CD4-positive, alpha-beta T cell treated with Interferon gamma for 1 hour (primary cell): ENCODE results near the gene USP47.

ENCODE experiments used
- DNase-seq: peaks from one replicate; pipeline ENCODE4 v3.0.0-alpha.2; 2020

The USP47 gene

DNA sequence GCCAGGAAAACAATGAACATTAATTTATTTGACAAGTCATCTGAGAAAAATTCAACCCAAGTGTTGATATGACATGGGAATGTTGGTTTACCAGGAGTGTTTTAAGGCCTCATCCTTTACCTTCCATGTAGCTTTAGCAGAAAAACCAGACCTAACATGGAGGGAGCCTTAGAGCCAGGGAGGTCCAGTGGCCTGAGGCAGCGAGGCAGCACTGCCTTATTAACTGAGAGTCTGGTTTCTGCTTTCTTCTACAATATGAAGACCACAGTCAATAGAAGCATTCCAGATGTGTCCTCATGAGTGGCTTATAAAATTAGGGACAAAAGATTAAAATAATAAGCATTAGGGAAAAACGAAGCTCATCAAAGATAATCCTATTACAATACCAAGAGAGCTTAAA is 105.1 kb downstream of the USP47 start:
- no peak for DNase-seq

DNA sequence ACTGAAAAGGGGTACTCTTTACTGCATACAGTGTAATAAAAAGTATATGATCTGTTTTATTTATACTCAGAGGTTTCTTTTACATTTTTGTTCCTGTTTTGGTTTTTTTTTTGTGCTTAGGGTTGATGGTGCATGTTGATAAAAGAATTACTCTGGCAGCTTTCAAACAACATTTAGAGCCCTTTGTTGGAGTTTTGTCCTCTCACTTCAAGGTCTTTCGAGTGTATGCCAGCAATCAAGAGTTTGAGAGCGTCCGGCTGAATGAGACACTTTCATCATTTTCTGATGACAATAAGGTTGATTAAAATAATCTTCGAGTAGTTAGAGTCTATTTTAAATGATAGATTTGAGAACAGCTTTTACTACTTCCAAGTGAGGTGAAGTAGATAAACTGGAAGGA is 106.1 kb downstream of the USP47 start:
- no peak for DNase-seq

DNA sequence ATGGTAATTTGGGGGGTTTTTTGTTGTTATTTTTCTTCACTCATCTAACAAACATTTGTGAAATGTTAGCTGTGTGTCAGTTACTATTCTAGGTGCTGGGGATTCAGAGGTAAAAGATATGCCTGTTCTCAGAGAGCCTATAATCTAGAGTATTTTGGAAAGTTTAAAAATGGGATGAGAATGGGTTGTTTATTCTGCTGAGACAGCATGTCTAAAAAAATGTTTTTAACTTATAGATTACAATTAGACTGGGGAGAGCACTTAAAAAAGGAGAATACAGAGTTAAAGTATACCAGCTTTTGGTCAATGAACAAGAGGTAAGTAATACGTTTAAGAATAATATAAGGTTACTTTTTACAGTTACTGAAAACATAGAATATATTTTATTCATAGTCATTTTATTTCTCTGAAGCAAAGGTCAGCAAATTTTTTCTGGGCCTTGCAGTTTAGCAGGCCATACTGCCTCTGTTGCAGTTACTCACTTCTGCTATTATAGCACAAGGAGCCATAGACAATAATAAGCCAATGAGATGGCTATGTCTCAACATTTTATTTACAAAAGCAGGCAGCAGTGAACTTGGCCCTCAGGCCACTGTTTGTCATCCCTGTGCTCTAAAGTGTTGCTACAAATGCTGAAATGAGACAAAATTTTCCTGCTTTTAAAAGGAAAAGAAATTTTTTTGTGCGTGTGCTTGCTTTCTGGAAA is 106.6 kb downstream of the USP47 start:
- DNase-seq = no peak

DNA sequence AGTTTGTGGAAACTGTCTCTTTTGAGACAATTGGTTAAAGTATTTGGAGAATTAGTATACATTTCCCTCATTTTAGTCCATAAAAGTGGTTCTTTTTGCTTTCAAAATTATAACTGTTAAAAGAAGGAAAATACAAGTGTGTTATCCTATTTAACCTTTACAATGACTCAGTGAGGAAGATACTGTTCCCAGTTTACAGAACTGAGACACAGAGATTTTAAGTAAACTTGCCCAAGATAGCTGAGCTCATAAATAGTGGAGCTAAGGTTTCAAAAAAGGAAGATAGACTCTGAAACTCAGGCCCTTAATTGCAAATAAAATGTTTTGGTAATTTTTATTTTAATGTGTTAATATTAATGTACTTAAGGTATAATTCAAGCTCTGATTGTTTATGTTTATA is 107.7 kb downstream of the USP47 start:
- DNase-seq = no peak

DNA sequence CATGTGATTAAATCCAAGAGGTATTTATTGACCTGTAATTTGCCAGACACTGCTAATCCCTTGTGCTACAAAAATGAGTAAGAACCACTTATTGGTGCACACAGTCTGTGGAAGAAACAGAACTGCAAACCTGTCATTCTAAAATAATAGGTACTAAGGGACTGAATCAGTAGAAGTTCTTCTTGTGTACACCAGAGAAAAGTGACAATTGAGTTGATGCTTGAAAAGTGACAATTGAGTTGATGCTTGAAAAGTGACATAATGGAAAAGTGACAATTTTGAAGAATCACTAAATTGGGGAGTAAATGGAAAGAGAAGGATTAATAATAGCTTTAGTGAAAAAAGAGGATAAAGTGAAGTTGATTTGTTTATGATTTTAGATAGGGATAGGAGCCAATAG is 110.3 kb downstream of the USP47 start:
- no peak for DNase-seq

DNA sequence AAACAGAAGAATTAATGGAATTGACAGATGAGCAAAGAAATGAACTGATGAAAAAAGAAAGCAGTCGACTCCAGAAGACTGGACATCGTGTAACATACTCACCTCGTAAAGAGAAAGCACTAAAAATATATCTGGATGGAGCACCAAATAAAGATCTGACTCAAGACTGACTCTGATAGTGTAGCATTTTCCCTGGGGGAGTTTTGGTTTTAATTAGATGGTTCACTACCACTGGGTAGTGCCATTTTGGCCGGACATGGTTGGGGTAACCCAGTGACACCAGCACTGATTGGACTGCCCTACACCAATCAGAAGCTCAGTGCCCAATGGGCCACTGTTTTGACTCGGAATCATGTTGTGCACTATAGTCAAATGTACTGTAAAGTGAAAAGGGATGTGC is 114.2 kb downstream of the USP47 start:
- DNase-seq = no peak

DNA sequence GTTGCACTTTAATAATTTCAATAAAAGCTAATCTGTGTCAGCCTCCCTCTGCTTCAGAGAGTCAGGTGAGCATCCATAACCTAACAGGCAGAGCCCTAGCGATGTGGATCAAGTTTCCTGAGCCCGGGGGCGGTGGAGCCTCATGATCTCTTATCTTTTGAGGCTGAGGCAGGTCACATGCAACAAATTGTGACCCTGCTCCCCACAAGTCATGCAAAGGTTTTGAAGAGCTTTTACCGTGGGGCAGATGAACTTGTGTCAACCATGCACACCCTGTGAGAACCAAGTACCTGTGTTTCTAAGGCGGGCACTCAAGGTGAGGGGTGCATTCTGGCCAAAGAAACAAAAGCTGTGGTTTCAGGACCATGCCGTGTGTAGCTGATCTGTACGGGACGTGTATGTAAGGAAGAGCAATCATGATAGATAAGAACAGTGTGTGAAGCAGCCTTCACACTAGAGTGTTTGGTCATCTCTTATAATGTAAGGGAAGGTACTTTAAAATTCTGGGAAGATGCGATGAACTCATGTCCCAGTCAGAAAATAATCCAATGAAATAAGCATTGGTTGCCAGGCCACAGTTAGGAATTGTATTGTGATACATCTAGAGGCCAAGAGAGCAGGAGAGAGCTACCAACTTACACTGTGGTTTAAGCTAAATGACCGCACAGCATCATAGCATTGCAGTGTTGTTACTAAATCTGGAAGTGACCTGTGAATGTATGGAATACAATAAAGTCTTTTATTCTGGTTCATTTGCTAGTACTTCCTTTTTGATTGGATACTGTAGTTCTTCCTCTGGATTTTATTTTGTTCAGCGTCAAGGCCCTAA is 116.8 kb downstream of the USP47 start:
- no peak for DNase-seq

DNA sequence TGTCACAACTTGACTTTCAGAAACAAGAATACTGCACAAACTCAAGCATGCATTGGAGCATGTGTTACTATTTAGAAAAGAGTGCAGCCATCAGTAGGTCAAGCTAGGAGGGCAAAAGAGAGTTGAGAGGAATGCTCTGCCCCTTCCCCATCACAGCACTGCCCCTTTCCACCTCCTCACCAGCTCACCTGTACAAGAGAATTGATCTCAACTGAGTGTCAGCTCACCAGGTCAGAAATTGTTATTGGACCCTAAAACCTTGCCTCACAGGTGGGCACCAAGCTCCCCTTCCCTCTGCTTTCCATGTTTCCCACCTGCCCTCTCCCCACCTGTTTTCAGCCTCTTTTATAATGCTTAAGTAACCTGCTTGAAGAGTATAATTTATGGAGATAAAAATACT is 117.8 kb downstream of the USP47 start:
- no peak for DNase-seq

DNA sequence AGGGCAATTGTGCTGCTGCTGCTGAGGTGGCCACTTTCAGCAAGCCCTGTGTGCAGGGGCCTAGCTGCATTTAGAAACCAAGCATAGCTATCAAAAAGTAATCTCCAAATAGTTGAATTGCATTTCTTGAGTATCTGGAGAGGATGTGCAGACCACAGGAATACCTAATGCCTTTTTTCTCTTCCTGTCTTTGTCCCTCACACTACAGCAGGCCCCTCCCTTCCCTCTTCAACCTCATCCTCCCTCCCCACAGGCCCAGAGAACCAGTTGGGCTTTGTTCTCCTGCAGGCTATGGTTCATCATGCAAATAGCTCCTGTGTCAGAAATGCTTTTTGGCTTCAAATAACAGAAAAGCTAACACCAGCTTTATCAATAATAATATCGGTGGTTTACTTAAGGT is 118.9 kb downstream of the USP47 start:
- no peak for DNase-seq

DNA sequence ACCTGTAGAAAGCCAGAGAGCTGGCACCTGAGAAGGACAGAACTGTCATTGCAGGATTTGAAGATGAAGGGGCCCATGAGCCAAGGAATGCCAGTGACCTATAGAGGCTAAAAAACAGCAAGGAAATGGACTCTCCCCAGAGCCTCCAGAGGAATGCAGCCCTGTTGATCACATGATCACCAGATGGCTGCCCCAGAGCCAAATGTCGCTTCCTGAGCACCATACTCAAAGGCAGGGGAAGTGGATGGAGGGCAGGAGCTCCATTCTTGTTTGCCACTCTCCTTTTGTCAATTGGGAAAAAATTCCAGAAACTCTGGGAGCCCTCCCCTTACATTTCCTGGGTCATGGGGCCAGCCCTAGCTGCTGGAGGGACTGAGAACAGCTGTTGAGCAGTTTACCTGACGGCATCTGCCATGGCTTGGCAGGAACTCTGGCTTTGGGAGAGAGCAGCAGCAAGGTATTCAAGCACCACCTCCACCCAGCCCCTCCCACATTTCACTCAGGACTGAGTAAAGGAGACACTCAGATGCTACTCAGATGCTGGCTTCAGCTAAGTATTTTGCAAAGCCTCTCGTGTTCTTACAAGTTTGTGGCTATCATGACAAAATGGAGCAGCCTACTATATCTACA is 119.7 kb downstream of the USP47 start:
- no peak for DNase-seq

DNA sequence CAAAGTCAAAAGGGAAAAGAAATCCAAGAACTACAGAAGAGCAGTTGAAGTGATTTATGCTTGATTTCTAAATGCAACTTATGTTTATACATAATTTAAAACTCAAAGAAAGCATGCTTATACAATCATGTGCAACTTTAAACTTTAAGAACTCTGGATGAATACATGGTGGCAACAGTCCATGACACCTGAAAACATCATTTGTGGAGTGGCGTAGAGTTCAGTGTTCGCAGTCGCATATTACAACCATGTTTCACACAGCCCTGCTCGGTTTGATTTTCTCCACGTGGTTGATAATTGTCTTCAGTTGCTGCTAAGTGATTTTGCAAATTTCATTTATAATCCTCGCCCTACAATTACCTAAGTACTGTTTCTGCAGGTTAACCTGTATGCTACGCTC is 121.3 kb downstream of the USP47 start:
- DNase-seq = no peak

DNA sequence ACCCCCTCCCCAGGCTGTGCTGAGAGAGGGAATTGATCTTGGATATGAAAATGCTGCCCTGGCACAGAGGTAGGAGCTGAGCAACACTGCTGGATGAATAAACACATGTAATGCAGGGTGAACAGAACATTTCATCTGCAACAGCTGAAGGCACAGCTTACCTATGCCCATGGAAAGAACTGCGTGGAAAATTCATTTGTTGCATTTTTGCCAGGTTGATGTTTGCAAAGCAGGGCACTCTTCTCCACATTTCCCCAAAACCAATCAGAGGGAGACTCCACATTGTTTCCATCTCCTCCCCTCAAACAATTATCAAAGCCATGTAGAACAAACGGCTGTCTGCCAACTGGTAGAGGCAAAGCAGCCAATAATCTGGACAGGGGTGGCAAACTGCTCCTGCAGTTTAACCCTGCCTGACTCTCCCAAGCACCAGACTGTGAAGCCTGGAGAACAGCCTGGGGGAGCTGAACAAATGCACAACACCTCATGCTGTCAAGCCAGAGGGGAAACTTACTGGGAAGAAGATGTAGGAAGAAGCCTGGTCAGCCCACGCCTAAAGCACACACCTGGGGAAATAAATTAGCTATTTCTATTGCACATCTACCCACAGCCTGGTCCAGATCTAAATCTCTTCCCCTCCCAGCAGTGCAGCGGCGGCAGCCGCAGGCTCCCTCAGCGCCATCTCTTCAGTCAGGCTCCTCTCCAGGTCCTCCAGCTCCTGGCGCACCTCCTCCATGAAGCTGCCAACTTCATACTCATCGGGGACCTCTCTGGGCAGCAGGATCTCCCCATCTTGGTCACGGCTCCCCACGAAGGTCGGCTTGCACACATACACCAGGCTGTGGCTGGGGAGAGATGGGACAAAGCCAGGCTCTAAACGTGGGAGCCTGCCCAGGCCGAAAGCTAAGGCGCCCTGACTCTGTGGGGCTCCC is 122.3 kb downstream of the USP47 start:
- DNase-seq = no peak

DNA sequence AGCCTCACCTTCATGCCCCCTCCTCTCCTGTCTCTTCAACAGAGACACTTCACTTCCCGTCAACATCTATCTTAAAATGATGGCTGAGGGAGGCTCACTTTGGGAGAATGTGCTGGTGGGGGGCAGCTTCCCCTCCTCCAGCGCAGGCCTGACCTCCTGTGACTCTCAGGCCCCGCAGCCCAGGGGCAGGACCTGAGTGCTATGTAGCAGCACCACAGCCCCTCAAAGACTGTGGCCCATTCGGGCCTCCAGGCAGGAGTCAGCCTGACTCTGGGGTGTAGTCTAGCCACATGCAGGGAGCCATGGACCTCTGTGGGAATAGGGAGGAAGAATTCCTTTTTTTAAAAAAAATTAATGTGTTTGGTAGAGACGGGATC is 123.0 kb downstream of the USP47 start:
- DNase-seq = no peak

DNA sequence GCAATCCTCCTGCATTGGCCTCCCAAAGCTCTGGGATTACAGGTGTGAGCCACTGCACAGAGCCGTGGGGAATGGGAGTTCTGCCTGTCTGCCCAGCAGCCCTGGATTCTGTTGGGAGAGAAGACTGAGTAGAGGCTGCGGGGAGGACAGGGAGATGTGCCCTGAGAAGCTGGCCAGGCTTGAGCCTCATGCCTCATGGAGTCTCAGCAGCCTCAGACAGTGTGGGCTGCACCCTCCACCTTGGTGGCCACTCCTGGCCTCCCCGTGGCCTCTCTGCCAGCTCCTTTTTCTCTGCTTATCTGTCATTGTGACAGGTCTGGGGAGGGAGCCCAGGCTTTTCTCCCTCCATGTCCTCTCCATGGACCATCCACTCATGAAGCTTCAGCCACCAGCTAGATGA is 123.4 kb downstream of the USP47 start:
- no peak for DNase-seq

DNA sequence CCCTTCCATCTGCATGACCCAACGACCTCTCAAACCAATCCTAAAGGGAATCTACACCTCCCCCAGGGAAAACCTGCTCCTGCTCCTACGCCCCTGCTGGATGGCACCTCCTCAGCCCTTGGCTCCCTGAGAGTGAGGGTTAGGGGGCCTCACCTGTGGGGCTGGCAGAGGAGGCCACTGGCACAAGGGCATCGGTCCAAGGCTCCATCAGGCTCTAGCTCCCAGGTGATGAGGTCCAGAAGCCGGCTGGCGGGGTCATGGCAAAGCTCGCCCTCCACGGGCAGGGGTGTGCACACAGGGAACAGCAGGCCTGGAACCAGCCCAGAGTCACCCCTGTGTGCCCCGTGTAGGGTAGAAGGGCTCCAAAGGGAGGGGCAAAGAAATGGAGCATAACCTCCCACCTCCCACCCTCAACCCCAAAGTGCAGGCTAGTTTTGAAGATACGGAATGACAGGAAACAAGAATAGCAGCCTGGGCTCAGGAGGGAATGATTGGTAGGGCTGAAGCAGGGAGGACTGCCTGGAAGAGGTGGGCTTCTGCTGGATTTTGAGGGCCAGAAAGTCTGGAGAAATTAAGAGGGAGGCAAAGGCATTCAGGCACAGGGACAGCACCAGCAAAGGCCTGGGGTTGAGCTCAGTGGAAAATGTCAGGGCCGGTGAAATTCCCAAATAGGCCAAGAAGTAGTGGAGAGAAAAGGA is 124.0 kb downstream of the USP47 start:
- DNase-seq = no peak

DNA sequence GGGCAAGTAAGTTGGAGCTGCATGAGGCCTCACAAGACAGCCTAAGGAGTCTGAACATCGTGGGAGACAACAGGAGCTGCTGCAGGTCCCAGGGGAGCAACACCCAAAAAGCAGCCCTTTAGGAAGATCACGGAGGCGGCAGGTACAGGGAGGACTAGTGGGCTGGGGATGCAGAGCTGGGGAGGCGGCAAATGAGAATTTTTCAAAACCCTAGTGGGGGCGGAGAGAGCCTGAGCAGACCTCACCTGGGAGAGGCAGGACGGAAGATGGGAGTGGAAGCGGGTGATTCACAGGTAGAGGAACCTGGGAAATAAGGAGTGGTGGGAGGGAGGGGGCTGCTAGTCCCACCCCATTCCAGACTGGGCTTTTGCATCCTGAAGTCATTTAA is 124.6 kb downstream of the USP47 start:
- no peak for DNase-seq

DNA sequence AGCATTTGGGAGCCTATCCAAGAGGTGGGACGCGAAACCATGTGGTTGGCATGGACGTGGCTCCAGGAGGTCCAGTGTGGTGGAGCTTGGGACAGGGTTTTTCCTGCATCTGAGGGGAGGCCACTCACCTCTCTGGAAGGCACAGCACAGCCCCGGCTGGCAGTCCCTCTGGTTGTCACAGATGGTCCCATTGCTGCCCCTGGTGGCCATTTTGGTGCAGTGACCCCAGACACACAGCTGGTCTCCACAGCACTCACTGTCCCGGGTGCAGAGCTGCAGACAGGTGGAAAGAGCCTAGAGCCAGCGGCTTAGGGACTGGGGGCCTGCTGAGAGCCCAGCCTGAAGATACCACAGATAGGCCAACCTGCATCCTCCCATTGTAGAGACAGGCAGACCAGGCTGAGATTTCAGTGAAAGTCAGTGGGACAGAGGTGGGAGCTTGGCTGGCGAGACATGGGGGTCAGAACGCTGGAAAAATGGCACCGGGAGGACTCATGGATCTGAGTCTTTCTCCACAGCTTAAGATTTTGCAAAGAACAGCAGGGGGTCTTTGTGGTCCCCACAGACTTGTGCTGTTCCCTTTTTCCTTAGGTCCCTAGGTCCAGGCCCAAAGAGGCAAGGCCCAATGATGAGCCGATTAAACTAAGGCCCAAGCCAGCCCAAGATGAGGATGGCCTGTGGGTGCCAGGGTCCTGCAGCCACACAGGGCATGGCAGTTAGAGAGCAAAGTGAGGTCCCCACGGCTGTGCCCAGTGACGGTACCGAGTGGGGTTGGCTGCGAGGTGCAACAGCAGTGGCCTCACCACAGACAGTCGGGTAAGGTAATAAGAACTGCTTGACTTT is 125.3 kb downstream of the USP47 start:
- DNase-seq = peak; percentile 55

DNA sequence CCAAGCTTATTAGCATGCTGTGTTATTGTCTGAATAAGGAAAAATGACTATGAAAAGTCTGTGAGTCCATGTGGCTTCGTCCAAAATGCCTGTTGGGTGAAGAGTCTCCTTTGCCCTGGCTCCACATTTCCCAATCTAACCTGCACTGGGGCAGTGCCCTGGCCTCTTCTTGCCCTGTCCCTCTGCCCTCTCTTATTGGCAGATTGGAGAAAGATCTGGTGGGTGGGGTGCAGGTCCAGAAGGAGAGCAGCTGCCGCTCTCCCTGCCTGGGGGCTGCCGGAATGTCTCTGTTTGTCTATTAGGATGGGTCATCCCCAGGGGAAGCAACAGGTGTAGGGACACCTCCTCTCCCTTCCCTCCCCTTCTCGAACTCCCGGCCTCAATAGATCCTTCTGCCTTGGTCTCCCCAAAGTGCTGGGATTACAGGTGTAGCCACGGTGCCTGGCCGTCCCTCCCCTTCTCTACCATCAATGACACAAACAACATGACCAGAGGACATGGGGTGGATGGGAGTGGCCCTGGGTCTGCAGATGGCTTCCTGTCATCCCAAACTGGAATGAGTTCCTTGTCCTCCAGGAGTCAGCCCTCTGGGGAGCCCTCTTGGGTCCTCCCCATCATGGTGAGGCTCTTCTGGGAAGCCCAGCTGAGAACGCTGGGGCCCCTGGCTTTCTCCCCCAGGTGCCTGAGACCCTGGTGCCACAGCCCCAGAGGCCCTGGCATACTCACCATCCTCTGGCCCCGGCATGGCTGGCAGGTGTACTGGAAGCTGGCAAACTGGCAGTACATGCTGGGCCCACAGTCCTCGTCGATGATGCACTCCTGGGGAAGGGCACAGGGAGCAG is 126.1 kb downstream of the USP47 start:
- DNase-seq = no peak

DNA sequence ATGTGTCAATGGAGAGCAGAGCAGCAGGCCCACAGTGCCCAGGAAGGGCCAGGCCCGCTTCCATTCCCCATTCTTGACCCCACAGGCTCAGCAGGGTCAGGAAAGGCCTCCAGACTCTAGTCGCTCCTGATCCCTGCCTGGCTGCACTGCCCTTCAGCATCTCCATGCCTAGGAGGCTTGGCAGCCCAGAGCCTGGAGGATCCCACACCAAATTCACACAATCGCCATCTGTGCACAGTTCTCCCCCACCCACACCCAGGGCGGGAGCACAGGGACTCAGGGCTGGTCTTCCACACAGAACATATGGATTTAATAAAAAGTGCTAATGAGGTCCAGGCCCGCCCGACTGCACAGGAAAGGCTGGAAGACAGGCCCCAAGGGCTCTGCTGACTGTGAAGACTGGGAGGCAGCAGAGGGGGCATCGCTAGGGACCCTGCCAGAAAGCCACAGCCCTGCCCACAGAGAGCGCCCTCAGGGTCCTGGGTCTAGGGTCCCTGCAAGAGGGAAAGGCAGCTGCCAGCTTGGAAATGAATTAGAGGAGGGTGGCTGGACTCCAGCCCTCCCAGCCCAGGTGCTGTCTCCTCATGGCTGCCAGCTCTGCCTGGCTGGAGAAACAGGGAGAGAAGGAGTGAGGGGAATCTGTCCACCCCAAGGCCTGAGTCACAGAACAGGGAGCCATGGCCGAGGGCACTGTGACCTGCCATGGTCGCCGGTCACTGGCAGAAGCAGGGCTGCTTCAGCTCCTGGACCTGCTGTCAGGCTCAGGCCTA is 126.9 kb downstream of the USP47 start:
- no peak for DNase-seq
